Neutrophil (primary cell): Measurements from ENCODE around the gene THRA.

Experiments
- H3K27ac ChIP-seq: fragments of 200-600 bp; sonication (generic); 2 replicates; pipeline ENCODE4 v1.5.1; 2016; ENCODE audit warnings: mild to moderate bottlenecking, moderate library complexity
- H3K27me3 ChIP-seq: fragments of 200-600 bp; sonication (generic); 2 replicates; pipeline ENCODE4 v1.6.0; 2016; ENCODE audit warnings: mild to moderate bottlenecking
- H3K36me3 ChIP-seq: fragments of 200-600 bp; sonication (generic); 2 replicates; pipeline ENCODE4 v1.5.1; 2017
- H3K4me1 ChIP-seq, 2 experiments: fragments of 200-600 bp in 1 of 2; sonication (generic) in 1 of 2; 1 replicate in 1 of 2; 2 replicates in 1 of 2; pipeline versions ENCODE4 v1.5.1 to v1.6.1; 2013 to 2016; ENCODE audit warnings: low read depth in 1 of 2, low read length in 1 of 2, mild to moderate bottlenecking in 1 of 2, moderate library complexity in 1 of 2; ENCODE audit not compliant: control insufficient read depth in 1 of 2, insufficient read depth in 1 of 2
- H3K4me3 ChIP-seq, 2 experiments: fragments of 200-600 bp in 1 of 2; sonication (generic) in 1 of 2; 1 replicate in 1 of 2; 2 replicates in 1 of 2; pipeline ENCODE4 v1.5.1; 2013 to 2016; ENCODE audit warnings: low read depth in 1 of 2, low read length in 1 of 2, mild to moderate bottlenecking in 1 of 2, moderate library complexity in 1 of 2
- H3K9me3 ChIP-seq: fragments of 200-600 bp; sonication (generic); 2 replicates; pipeline ENCODE4 v1.5.1; 2016
- CTCF ChIP-seq: fragments of 200-600 bp; sonication (generic); IDR thresholded peaks from 2 replicates; pipeline ENCODE4 v1.5.1; 2016; ENCODE audit warnings: antibody characterized with exemption

THRA gene

GRCh38 chr17:40124279-40125141, 61.7 kb downstream of the THRA start:
- no peaks in the 10 kb centered on the region for H3K27me3 ChIP-seq
- H3K27ac ChIP-seq = peak overlapping the region; percentile 99
- peak overlapping the region; percentile 96 to 99 for H3K4me3 ChIP-seq
- no peaks in the 10 kb centered on the region for H3K9me3 ChIP-seq
- no peak for TF ChIP-seq CTCF
- H3K4me1 ChIP-seq = peaks cover 51 to 69% of the 10 kb centered on the region in 2 experiments
- peaks cover 46% of the 10 kb centered on the region for H3K36me3 ChIP-seq

- peak overlapping the region; percentile 46 to 53 for H3K4me3 ChIP-seq
- peaks cover 70 to 80% of the 10 kb centered on the region in 2 experiments for H3K4me1 ChIP-seq
- no peaks in the 10 kb centered on the region for H3K27me3 ChIP-seq
- peaks cover 82% of the 10 kb centered on the region for H3K36me3 ChIP-seq
- TF ChIP-seq CTCF = no peak
- H3K9me3 ChIP-seq = no peaks in the 10 kb centered on the region
- H3K27ac ChIP-seq = peak overlapping the region; percentile 96
Observed at GRCh38 chr17:40129498-40129897, 66.7 kb downstream of the THRA start.

GRCh38 chr17:40130352-40131042, 67.7 kb downstream of the THRA start:
- peak overlapping the region; percentile 46 to 53 for H3K4me3 ChIP-seq

GRCh38 chr17:40134184-40134583, 71.4 kb downstream of the THRA start:
- Histone ChIP-seq H3K27ac (peak overlapping the region; percentile 96), H3K27me3 (no peaks in the 10 kb centered on the region)
- no peak for TF ChIP-seq CTCF

More at GRCh38 chr17:40130352-40131042, 67.7 kb downstream of the THRA start:
- no peaks in the 10 kb centered on the region for H3K9me3 ChIP-seq
- H3K4me1 ChIP-seq = peaks cover 75 to 77% of the 10 kb centered on the region in 2 experiments
- H3K27ac ChIP-seq = peak overlapping the region; percentile 96
- peak; percentile 21 for TF ChIP-seq CTCF
- no peaks in the 10 kb centered on the region for H3K27me3 ChIP-seq
- peaks cover 86% of the 10 kb centered on the region for H3K36me3 ChIP-seq

GRCh38 chr17:40135817-40136216, 73.1 kb downstream of the THRA start:
- no peaks in the 10 kb centered on the region for H3K27me3 ChIP-seq
- H3K27ac ChIP-seq = peak overlapping the region; percentile 96
- peaks cover 70% of the 10 kb centered on the region for H3K36me3 ChIP-seq
- peaks cover 59 to 62% of the 10 kb centered on the region in 2 experiments for H3K4me1 ChIP-seq
- H3K9me3 ChIP-seq = no peaks in the 10 kb centered on the region
- no peak overlapping the region for H3K4me3 ChIP-seq
- no peak for TF ChIP-seq CTCF

More at GRCh38 chr17:40134184-40134583, 71.4 kb downstream of the THRA start:
- Histone ChIP-seq H3K9me3 (no peaks in the 10 kb centered on the region), H3K4me3 (no peak overlapping the region), H3K36me3 (peaks cover 79% of the 10 kb centered on the region), H3K4me1 (peaks cover 63 to 70% of the 10 kb centered on the region in 2 experiments)
